Colon (tissue), 2 donors: ENCODE results near the gene CHMP1A.
"Not testable (repeated sequence)": the region's sequence is repeated elsewhere in the genome, so short reads cannot be mapped to it uniquely, and the experiment has no call there.

Experiments
- FAIRE-seq: peaks from 2 replicates; lab custom pipeline; 2012; peaks lifted over from hg19 to GRCh38; lab: Jason Lieb, UNC
- donor health status: control.
- donor health status: control.

The CHMP1A gene

DNA sequence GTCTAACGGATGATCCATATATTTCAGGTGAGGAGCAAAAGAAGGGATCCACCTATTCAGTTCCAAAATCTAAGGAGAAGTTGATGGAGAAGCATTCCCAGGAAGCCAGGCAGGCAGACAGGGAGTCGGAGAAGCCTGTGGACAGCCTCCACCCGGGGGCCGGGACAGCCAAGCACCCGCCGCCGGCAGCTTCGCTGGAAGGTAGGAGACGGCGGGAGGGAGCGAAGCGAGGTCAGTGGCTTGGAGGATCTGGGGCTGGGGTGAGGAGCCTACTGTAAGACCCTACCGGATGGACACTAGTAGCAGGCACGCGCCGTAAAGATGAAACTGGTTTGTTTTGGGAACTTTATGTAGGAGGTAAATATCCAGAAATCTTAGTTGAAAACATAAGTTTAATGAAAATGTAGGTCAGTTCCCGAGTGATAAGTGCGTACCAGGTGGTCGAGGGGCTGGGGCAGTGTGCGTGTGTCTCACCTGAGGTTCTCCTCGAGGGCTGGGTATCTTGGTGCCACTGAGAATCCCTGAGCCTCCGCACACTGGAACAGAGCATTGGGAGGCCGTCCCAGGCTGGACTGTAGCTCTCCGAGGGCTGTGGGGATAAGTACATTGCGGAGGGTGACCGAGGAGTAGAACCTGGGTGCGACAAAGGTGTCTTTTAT is 842 bp upstream of the CHMP1A start:
- no peak for FAIRE-seq

DNA sequence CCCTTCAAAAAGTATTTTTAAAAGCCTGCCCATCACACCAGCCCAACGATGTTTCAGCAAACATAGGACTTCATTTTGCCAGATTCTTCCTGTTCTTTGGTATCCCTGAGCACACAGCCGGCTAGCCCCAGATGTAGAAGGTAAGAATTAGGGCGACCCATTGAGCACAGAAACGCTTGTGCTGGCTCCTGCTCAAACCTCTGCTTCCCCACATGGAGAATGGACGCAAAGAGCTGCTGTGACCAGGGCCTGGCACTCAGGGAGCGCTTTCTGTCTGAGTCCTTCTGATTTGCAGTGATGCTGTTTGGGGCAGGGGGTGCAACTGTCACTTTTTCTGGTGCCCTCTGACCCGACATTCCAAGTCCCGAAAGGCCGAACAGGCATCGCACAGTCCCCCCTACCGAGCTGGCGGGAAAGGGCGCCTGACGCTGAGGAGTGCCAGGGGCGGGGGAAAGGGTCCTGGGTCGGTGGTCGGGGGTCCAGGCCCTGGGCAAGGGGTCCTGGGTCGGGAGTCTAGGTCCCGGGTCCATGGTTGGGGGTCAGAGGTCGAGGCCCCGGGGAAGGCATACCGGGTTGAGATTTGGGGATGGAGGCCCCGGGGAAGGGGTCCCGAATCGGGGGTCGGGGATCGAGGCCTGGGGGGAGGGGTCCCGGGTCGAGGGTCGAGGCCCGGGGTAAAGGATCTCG is 930 bp downstream of the CHMP1A start:
- FAIRE-seq = no peak

DNA sequence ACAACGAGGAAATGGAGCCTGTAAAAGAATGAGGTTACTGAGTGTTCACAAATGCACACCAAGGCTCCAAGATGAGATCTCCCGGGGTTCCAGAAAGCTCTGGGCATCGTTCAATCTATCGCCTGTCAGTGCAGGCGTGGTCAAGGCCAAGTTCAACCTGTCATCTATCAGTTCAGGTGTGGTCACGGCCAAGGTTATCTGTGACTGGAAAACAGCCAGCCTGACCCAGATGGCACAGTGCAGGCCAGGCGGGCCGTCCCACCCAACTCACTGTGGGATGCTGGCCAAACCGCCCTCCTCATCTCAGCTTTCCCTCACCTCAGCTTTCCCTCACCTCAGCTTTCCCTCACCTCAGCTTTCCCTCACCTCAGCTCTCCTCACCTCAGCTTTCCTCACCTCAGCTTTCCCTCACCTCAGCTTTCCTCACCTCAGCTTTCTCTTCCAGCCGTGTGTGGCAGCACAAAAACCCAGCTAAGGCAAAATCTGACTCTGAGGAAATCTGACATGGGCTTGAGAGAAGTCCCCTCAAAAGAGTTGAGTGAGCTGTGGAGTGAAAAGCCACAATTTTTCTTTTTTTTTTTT is 2.4 kb downstream of the CHMP1A start:
- no peak for FAIRE-seq

DNA sequence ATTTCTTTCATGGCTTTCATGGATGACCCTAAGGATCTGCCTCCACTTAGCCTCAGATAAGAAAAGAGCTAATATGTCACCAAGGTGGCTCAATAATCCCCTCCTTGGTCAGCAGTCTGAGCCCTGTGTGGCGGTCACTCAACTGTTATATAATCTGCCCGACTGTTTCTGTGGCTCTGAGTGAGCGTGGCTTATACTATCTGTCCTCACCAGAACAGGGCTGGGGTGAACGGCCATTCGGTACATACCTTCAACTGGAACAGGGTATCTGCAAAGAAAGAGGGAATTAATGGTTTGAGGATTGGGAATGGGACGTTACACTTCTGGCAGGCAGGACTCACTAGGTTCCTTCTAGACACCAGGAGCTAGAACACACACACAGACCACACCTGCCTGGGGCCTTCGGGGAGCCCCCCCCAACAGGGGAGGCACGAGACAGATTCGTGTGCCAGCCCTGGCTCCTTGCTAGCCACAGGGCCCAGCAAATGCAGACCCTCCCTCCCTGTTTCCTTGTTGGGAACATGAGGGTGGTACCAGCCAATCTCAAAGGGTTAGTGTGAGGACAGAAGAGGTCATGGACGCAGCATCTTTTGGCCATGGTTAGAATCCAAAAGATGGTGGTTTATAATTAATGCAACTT is 3.7 kb downstream of the CHMP1A start:
- FAIRE-seq = no peak

DNA sequence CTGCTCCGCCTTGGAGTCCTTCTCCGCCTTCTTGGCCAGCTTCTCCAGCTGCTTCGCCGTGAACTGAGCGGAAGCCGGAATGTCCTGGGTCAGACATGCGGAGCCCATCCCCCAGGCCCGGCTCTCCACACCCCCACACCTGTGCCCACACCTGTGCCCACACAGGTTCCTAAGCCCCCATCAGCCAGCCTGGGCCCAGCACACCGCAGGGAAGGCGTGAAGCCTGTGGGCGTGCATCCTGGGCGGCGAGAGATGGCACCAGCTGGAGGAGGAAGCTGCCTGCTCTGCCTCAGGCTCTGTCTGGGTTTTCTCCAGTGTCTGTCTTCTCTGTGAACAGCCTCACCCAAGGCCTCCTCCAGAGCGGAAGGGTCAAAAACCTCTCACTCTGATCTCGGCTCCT is 5.9 kb downstream of the CHMP1A start:
- no peak for FAIRE-seq

DNA sequence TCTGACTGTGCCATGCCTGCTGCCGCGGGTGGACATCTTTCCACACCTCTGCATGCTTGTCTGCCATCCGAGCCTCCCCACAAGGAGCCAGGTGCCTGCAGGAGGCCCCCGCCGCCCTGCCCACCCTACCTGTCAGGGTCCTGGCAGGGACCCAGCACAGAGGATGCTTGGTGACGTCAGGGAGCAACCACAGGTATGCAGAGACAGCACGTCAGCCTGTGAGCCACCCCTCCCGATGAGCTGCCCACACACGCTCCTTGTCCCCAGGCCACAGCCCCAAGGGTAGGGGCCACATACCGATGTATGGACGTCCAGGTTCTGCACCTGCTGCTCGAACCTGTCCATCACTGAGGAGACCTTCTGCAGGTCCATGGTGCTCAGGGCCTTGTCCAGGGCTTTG is 10.6 kb downstream of the CHMP1A start:
- FAIRE-seq = no peak

DNA sequence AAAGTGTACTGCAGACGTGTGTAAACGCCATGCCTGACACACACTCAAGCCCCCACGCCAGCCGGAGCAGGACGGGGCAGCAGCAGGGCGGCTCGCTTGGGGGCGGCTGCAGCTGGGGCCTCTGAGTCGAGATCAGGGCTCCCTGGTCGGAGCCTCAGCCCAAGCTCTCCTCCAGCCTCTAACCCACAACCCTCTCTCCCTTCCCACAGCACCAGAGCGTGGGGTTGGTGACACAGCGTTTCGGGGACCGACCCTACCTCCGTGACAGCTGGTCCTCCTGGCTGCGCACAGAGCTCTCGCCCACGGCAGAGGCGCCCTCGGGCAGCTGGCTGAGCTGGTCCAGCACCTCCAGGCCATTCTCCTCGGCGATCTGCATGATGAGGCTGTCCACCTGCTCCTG is 11.2 kb downstream of the CHMP1A start:
- FAIRE-seq = no peak

DNA sequence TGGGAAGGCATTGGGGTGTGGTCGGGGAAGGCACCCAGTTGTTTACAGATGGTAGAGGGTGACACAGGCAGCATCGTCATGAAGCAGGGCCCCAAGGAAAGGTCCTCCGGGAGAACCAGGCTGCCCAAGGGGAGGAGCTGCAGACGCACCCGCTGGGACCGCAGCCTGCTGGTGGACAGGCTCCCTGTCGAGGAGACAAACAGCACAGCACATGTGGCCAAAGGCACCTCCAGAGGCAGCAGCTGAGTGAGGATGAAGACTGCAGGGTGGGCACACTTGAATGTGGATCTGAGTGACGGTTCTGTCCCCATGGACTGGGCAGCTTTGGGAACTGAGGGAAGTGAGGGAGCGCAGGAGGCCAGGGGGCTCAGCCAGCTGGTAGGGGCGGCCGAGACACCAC is 12.4 kb downstream of the CHMP1A start:
- FAIRE-seq = no peak

DNA sequence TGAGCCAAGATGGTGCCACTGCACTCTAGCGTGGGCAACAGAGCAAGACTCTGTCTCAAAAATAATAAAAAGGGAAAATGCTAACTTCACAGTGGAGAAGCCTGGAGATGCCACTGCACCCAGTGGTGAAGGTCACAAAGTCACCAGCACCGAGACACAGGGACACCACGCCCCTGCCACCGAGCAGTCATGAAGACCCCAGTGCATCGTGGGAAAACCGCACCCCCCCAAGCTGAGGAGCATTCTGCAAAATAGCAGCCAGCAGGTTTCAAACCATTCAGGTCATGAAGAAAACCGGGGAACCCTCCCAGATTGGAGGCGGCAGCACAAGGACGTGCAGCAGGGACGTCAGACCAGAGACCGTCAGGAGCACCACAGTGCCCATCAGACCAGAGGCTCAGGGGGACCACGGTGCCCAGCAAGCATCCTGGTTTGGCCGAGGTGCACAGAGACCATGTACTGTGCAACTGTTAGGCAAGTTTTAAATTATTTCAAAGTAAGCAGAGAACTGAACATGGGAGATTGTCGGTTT is 13.7 kb downstream of the CHMP1A start:
- FAIRE-seq = no peak

DNA sequence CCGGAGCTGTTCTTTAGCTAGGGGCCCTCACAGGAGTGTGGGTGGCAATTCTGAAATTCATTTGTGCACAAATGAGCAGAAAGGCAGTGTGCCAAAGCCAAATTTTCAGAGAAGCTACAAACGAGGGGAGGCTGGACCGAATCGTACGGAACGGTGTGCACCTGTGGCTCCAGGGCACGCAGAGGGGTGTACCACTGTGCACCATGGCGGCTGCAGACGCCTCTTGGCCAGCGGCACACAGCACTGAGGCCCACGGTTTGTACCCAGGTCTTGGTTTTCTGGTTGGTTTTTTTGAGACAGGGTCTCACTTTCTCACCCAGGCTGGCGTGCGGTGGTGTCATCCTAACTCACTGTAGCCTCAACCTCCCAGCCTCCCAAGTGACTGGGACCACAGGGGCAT is 14.9 kb downstream of the CHMP1A start:
- no peak for FAIRE-seq

DNA sequence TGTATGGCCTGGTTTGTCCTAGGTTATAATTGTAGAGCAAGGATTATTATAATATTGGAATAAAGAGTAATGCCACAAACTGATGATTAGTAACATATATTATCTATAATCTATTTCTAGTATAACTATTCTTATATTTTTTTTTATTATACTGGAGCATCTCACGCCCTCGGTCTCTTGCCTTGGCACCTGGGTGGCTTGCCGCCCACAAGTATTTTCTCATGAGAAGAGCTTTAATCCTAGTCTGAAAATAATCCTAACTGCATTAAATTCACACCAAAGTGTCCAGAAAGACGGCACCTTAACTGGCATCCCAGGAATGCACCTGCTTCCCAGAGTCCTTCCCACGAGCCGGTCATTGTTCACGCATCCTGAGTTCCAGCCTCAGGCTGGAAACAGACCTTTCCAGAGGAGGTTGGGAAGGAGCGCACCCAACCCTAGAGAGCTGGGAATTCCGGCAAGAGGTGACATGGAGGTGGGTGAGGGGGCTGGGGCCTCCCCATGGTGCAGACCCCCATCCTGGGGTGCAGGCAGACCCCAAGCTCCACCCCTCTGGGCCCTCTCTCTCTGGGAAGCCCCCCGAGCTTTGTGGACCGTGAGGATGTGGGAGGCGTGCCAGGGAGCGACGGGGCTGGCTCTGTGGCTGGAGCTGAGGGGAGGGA is 15.9 kb downstream of the CHMP1A start:
- FAIRE-seq = no peak

DNA sequence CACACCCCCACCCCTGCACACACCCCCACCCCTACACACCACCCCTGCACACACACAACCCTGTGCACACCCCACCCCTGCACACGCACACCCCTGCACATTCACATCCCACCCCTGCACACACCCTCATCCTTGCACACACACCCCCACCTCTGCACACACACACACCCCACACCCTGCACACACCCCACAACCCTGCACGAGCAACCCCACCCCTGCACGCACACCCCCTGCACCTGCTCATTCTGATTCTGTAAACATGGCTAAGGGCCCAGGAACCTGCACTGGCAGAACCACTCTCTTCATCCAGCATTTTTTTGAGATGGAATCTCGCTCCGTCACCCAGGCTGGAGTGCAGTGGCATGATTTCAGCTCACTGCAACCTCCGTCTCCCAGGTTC is 18.1 kb downstream of the CHMP1A start:
- FAIRE-seq = no peak

DNA sequence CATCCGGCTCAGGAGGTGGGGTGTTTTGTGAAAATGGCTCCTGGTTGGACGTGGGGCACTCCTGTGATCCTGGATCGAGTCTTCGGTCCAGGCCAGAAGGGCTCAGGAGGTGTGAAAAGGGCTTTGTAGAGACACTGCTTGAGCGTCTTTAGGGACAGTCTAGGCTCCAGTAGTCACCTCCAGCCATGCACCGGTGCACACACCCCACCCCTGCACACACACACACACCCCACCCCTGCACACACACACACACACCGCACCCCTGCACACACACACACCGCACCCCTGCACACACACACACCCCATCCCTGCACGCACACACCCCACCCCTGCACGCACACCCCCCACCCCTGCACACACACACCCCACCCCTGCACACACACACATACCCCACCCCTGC is 19.1 kb downstream of the CHMP1A start:
- FAIRE-seq = no peak

DNA sequence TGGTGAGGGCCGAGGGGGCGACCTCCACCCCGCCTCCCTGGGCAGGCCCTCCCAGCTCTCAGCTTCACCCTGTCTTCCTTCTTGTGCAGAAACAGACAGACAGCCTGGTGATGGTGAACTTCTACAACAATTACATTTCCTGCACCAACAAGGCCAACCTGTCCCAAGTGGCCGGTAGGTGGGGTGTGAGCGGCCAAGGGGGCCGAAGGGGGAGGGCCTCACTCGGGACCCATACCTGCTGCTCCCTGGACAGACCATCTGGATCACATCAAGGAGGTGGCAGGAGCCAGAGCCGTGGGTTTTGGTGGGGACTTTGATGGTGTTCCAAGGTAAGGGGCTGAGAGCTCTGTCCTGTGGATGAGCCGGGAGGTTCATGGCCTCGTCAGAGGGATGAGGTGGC is 20.1 kb downstream of the CHMP1A start:
- no peak for FAIRE-seq

DNA sequence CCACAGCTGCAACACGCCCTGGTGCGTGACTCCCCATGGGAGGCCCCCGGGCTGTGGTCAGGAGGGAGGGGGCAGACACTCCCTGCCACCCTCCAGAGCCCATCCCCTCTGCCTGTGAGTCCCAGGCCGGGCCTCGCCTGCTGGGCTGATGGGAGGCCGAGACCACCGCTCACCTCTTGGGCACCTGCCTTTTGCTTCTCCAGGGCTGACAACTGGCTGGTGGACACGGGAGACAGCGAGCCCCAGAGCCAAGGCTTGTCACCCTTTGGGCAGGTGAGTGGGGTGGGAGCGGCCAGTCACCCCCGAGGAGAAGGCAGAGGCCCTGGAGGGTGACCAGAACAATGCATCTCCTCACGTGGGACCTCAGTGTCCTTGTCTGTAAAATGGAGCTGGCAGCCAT is 20.8 kb downstream of the CHMP1A start:
- FAIRE-seq = no peak

DNA sequence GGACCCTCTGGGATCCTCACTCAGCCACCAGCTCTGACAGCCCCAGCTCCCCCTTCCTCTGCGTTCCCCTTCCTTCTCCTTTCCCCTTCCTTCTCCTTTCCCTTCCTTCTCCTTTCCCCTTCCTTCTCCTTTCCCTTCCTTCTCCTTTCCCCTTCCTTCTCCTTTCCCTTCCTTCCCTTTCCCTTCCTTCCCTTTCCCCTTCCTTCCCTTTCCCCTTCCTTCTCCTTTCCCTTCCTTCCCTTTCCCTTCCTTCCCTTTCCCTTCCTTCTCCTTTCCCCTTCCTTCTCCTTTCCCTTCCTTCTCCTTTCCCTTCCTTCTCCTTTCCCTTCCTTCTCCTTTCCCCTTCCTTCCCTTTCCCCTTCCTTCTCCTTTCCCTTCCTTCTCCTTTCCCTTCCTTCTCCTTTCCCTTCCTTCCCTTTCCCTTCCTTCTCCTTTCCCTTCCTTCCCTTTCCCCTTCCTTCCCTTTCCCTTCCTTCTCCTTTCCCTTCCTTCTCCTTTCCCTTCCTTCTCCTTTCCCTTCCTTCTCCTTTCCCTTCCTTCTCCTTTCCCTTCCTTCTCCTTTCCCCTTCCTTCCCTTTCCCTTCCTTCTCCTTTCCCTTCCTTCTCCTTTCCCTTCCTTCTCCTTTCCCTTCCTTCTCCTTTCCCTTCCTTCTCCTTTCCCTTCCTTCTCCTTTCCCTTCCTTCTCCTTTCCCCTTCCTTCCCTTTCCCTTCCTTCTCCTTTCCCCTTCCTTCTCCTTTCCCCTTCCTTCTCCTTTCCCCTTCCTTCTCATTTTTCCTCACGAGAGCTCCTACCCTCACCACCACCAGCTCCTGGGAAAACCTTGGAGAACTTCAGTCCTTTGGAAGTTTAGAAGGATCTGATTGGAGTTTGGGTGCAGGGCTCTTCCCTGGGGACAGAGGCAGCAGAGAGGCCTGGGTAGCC is 22.8 kb downstream of the CHMP1A start:
- FAIRE-seq = not testable (repeated sequence)

DNA sequence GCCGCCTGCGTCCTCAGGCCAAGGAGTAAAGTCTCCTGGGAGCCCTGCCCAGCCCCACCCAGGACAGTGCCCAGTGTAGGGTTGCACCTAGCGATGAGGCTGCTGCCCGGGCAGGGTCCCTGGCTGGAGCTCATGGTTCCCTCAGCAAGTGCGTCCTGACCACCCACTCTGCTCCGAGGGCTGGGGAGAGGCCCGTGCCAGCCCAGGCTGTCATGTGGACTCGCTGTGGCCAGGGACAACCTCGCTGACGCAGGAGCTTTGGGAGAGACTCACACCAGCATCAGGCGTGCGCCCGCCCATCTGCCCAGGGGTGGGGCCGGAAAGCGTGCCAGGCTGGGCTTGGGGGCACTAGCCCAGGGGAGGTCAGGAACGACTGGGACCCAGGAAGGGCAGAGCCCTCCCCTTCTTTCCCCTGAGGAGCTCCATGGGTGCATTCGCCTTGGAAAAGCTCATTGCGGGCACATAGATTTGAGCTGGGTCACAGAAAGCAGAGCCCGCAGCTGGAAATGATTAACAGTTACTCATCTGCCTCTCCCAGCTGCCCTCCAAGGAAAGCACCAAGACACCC is 24.4 kb downstream of the CHMP1A start:
- no peak for FAIRE-seq

DNA sequence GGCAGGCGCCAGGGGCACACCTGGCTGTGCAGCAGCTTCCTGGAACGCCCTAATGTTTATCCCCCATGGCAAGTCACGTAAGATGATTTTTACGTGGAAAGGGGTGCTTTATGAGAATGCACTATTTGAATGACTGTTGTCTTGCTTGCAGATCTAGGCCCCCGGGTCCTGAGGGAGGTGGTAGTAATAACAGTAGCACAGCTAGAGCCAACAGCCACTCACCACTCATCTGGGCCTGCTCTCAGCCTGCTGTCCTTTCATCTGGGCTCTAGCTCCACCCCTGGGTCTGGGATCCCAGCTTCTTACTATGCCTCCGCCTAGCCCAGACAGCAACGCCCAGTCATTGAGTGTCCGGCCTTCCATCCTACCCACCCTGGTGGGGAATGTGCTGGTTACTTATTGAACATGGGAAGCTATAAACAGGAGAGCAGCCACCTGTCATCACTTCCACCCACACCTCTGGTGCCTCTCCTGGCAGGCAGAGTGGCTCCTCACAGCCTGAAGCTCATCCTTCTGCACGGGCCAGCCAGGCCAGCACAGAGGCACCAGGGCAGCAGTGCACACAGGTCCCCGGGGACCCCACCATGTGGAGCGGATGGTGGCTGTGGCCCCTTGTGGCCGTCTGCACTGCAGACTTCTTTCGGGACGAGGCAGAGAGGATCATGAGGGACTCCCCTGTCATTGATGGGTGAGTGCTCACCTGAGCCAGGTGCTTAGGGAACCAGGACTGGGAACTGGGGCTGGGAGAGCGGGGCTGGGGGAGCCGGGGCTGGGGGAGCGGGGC is 27.5 kb downstream of the CHMP1A start:
- no peak for FAIRE-seq

DNA sequence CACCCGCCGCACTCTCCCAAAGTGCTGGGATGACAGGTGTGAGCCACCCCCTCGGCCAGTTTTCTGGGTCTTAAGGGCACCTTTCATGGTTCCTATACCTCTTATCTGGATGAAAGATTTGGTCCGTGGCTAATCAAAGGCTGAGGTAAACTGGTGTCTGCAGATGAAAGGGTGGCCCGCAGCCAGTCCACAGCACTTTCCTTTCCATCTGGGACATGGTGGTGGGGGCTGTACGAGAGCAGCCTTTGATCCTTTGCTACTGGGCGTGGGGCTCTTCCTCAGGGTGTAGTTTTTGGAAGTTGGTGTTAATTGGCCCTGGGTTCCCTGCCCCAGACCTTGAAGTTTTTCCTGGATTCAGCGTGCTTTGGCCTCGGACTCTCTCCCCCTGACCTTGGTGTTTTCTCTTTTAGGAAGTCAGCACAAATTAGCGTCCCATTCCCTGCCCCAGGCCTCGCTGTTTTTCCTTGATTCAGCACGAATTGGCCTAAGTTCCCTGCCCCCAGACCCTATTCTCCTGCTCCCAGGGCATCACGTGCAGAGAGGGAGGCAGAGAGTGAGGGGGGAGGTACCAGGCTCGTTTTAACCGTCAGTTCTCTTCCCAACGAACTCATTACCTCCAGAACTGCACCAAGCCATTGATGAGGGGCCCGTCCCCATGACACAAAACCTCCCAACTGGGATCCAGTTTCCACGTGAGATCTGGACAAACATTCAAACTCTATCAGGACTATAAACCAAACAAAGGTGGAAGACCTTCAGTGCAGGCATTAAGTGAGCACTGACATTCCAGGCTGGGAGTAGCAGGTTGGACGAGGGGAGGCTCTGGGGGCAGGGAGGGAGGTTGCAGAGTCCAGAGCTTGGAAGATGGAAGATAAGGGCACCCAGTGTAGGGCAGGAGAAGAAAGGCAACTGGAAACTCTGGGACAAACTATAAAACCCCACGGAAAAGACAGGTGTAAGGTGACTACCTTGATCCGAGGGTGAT is 32.4 kb downstream of the CHMP1A start:
- no peak for FAIRE-seq
